Activated effector memory CD4-positive, alpha-beta T cell treated with anti-CD3 and anti-CD28 coated beads, Interleukin-2, amount 50 U/mL, for 16 hours (primary cell): ENCODE measurements around the gene SMOC1.

Source experiments
- DNase-seq: peaks from one replicate; pipeline ENCODE4 v3.0.0-alpha.2; 2020

The SMOC1 gene

GRCh38 chr14:70018230-70018629 lies 139.0 kb downstream of the SMOC1 start:
- no peak for DNase-seq

- DNase-seq, result no peak
Observed at GRCh38 chr14:70018713-70019211, 139.5 kb downstream of the SMOC1 start.

GRCh38 chr14:70019695-70020094 lies 140.5 kb downstream of the SMOC1 start:
- no peak for DNase-seq

GRCh38 chr14:70020352-70021170 lies 141.3 kb downstream of the SMOC1 start:
- DNase-seq, result no peak

GRCh38 chr14:70021548-70022220 lies 142.5 kb downstream of the SMOC1 start:
- no peak for DNase-seq

GRCh38 chr14:70022771-70023445 lies 143.7 kb downstream of the SMOC1 start:
- DNase-seq, result no peak

GRCh38 chr14:70023871-70024270 lies 144.7 kb downstream of the SMOC1 start:
- DNase-seq, result no peak

GRCh38 chr14:70027785-70028428 lies 148.7 kb downstream of the SMOC1 start:
- DNase-seq, result peak; percentile 82

- DNase-seq, result no peak
Observed at GRCh38 chr14:70029296-70030132, 150.3 kb downstream of the SMOC1 start.

GRCh38 chr14:70032016-70032415 lies 152.8 kb downstream of the SMOC1 start:
- DNase-seq, result no peak

- DNase-seq, result no peak
Observed at GRCh38 chr14:70032447-70032846, 153.2 kb downstream of the SMOC1 start.

- no peak for DNase-seq
Observed at GRCh38 chr14:70033116-70033515, 153.9 kb downstream of the SMOC1 start.

GRCh38 chr14:70033561-70033960 lies 154.3 kb downstream of the SMOC1 start:
- no peak for DNase-seq

- no peak for DNase-seq
Observed at GRCh38 chr14:70034257-70034656, 155.0 kb downstream of the SMOC1 start.

GRCh38 chr14:70036665-70037064 lies 157.4 kb downstream of the SMOC1 start:
- no peak for DNase-seq

- DNase-seq, result no peak
Observed at GRCh38 chr14:70043001-70043400, 163.8 kb downstream of the SMOC1 start.

- DNase-seq, result no peak
Observed at GRCh38 chr14:70045310-70045709, 166.1 kb downstream of the SMOC1 start.

GRCh38 chr14:70045844-70046535 lies 166.8 kb downstream of the SMOC1 start:
- DNase-seq, result no peak

- no peak for DNase-seq
Observed at GRCh38 chr14:70047598-70048312, 168.5 kb downstream of the SMOC1 start.

- DNase-seq, result no peak
Observed at GRCh38 chr14:70048313-70048654, 169.1 kb downstream of the SMOC1 start.

GRCh38 chr14:70049605-70050004 lies 170.4 kb downstream of the SMOC1 start:
- DNase-seq, result no peak
